NCI-H146 treated with DMSO at 0.1 percent for 48 hours (cell line): ENCODE measurements around the gene KMT2D.
A peak's percentile ranks its signal among the peaks of the same experiment; 100 is the strongest.
"Not testable (repeated sequence)": the region's sequence is repeated elsewhere in the genome, so short reads cannot be mapped to it uniquely, and the experiment has no call there.

Experiments used
- DNase-seq: peaks from one replicate; lab custom pipeline; 2025; ENCODE audit not compliant: unreplicated experiment; lab: John Stamatoyannopoulos, UW

Gene KMT2D

GRCh38 chr12:49088150-49088931, 27.7 kb upstream of the KMT2D start:
- peak; percentile 92 for DNase-seq

DNA sequence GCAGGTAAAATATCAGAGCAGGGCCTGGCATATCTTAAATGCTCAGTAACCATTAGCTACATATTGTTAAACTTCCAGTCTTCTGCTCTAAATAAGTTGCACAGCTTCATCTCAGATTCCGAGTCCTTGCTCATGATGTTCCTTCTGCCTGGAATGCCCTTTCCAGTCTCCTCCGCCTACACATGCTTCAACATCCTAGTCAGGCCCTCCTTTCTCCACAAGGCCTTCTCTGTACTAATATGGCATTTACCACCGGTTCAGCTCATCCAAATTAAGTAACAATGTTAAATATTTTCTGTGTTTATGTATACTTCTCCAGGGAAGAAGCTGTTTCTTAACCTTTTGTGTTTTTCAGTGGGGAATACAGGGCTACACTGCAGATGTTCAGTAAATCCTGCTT, 25.5 kb upstream of the KMT2D start:
- DNase-seq = no peak

DNA sequence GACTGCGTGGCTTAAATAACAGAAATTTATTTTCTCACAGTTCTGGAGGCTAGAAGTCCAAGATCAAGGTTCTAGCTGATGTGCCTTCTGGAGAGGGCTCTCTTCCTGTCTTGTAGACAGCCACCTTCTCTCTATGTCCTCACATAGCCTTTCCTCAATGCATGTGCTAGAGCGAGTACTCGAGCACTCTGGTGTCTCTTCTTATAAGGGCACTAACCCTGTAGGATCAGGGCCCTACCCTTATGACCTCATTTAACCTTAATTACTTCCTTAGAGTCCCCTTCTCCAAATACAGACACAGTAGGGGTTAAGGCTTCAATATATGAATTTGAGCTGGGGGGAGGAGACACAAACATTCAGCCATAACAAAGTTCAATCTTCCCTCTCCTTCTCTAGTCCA, 23.8 kb upstream of the KMT2D start:
- DNase-seq = no peak

- no peak for DNase-seq
Observed at GRCh38 chr12:49079793-49080192, 19.2 kb upstream of the KMT2D start.

GRCh38 chr12:49070971-49071370, 10.4 kb upstream of the KMT2D start:
- no peak for DNase-seq

DNA sequence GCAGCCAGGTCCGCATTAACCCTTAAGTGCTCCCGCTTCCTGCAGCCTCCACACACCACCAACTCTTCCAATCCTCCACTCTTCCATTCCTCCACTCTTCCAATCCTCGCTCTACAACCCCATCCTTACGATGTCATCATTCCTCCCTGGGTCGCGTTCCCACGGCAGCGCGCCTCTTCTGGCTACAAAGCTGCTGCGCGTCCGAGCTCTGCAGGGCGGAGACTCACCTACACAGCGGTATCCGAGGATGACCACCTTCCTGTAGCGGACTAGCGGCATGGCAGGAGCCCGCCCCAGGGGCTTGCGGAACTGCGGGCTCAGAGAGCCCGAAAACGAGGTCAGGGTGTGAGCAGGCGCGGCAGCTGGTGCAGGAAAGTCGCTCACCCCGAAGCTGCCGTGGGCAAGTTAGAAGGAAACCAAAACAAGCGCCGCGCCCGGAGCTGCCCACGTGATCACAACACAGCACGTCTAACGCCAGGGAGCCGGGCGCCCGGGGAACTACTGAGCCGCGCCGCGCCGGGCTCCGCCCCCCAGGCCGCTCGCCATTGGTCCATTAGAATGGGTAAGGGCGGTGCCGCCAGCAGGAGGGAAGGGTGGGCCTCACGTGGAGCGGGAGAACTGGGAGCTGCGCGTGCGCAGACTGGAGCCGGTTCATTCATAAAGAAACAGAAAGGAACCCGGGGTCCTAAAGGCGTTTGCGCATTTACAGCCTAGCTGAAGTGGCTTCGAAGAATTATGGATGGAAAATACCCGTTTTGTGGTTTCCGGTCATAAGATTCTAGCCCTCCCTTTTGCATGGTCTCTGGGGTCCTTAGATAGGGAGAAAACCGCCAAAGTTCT, 9.1 kb upstream of the KMT2D start, which contains the start of gene RHEBL1:
TSS of gene RHEBL1 (minus strand) at position 473 of the 840 bp plus-strand sequence. CDS start at position 279, 194 bp downstream.
- peak; percentile 97 for DNase-seq

DNA sequence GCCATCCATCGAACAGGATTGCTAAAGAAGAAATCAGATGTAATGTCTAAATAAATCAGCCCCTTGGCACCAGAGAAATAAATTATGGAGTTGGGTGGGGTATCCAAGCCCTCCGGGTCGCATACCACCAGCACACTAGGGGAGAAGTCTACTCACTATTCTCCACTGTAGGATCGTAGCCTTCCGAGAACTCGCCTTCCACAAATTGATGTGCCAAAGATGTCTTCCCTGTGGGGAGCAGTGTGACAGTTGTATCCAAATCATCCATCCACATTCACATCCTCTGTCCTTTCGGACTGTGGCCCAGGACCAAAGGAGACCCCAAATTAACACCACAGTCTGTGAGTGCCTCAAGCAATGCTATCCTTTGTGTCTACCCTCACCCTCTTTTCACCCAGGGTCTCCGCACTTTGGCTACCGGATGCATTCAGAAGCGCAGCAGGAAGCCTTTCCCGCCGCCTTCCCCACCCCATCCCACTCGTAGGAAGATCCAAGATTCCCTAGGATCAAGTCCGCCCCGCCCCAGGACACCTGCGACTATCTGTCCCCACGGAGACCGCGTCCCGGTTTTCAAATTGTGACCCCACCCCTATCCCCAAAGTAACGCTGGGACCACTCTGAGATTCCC, 8.4 kb upstream of the KMT2D start:
- no peak for DNase-seq

- no peak for DNase-seq
Observed at GRCh38 chr12:49066120-49066519, 5.5 kb upstream of the KMT2D start.

- DNase-seq = no peak
Observed at GRCh38 chr12:49064767-49065152, 4.2 kb upstream of the KMT2D start.

GRCh38 chr12:49061916-49062315, 1.3 kb upstream of the KMT2D start:
- DNase-seq = not testable (repeated sequence)

- no peak for DNase-seq
Observed at GRCh38 chr12:49061157-49061650, 610 bp upstream of the KMT2D start.

DNA sequence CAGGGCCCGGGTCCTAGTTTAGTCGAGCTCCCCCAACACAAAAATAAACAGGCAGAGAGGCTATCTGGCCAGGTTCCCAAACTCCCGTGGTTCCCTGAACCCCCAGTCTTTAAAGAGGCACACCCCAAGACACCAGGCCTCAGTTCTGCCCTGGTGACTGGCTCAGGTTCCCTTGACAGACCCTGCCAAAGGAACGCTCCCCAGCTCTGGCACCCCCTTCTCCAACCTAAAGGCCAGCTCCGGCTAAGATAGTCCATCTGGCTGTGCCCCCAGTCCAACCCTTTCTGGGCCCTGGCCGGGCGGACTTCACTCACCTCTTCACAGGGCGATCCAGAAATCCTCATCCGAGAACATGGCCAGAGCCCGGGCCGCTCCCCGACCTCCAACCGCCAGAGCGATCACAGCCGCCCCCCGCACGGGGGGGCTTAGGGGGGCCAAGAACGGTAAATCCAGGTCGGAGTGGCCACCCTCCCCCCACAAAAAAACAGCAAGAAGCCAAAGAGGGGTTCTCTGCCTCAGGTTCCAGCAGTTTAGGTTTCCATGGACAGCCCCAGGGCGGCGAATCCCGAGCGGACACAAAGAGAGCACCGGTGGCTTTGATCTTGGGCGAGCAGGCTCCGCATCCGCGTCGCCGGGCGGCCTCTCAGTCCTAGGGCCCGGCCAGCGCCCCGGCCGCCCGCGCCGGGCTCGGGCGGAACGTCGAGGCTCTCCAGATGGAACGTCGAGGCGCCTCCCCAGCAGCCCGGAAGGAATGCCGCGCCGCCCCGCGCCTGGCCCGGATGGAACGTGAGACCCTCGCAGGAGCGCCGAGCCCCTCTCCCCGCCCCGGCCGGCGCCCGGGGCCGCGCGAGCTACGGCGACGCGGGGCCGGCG, 1.1 kb downstream of the KMT2D start:
- DNase-seq = no peak

- DNase-seq = no peak
Observed at GRCh38 chr12:49059045-49059298, 1.6 kb downstream of the KMT2D start.

GRCh38 chr12:49058366-49059044, 2.1 kb downstream of the KMT2D start:
- DNase-seq = no peak

- no peak for DNase-seq
Observed at GRCh38 chr12:49057888-49058287, 2.7 kb downstream of the KMT2D start.

DNA sequence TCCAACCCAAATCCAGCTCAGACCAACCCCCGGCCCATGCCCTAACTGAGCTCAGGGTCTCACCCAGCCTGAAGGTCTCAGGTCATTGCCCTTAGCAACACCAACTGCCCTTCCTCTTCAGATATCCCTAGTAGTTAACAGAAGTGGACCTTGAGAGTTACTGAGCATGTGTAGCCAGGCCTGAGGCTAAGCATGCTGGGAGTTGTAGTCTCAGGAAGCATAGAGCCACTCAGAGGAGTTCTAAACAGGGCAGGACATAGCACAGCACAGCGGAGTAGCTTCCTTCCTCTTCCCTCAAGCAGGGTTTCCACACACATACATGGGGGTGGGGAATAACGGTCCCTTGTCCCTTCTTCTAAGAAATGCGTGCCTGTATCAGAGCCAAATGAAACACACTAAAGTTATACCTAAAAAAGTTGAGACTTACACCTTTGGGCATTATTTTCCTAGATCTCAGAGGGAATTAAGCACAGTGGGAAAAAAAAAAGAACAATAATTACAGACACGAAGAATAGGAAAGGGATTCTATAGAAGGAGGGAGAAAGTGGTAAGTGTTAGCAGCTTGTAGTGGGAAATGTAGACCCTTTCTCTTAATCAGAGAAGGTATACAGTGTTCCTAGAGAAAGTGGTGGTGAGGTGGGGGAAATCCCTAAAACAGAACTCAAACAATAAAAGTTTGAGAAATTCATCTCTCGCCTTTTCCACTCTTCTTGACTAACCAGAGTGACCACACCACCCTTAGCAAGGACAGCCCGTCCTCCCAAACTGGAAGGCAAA, 4.4 kb downstream of the KMT2D start:
- no peak for DNase-seq

- DNase-seq = no peak
Observed at GRCh38 chr12:49055092-49055491, 5.5 kb downstream of the KMT2D start.

DNA sequence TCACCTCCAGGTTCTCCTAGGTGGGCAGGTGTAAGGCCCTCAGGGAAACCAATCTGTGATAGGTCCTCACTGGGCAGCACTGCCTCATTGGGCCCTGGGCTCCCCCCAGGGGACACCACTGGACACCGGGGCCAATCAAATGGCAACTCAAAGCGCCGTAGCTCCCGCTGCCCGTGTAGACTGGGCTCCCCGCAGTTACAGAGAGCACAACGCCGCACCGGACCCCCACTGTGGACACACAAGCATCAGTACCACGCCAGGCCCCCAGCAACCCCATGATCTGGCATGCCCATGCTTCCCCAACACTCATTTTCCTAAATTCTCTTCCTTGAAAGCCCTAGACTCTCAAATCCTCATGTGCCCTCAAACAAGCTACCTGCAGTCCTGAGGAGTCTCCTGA, 6.1 kb downstream of the KMT2D start:
- no peak for DNase-seq

DNA sequence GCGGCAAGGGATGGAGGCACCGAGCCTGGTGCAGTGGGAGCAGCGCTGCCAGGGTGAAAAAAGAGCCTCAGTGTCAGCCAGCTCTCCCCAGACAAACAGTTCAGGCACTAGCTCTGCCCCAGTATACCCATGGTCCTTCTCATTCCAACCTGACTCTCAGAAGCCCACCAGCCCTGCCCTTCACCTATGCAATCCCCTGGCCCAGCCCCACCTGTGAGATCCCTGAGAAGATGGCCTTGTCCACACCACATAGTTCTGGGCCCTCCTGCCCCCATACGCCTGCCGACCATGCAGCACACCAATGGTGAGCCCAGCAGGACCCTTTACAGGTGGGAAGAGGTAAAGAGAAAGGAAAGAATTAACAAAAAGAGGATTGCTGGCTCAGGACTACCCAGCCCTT, 6.5 kb downstream of the KMT2D start:
- DNase-seq = no peak
